D721Med (cell line): ENCODE results near the gene ZNF184.

Experiments used
- DNase-seq: peaks from one replicate; pipeline ENCODE4 v3.0.0; 2011; ENCODE audit warnings: low spot score; ENCODE audit not compliant: insufficient read length
- FAIRE-seq: peaks from 2 replicates; lab custom pipeline; 2011; peaks lifted over from hg19 to GRCh38; lab: Jason Lieb, UNC
- CTCF ChIP-seq: IDR thresholded peaks from 2 replicates; pipeline ENCODE4 v1.5.1; 2012; ENCODE audit warnings: mild to moderate bottlenecking, control low read depth; ENCODE audit not compliant: insufficient read depth; ENCODE audit errors: missing control alignments

ZNF184 gene

DNA sequence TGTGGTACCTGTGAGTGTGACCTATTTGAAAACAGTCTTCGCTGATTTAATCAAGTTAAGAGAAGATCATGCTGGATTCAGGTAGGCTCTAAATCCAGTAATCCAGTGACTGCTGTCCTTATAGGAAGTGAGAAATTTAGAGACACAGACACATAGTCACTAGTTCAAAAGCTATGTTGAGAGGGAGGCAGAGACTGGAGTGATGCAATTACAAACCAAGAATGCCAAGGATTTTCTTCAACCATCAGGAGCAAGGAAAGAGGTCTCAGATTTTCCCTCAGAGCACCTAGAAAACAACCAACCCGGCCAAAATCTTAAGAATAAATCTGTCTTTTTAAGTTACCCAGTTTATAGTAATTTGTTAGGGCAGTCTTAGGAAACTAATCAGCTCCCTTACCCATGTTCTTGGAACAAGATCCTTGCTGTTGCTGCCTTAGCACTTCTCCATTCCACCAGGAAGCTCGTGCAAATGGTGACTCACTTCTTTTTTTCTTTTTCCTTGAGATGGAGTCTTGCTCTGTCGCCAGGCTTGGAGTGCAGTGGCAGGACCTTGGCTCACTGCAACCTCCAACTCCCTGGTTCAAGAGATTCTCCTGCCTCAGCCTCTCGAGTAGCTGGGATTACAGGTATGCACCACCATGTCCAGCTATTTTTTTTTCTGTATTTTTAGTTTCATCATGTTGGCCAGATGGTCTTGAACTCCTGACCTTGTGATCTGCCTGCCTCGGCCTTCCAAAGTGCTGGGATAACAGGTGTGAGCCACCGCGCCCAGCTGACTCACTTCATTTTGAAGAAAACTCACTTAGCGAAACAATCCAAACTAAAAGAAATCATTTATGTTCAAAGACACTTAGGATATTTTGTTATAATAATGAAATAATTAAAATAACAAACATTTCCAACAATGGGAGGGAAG, 34.4 kb upstream of the ZNF184 start:
- FAIRE-seq (no peak), DNase-seq (no peak)
- no peak for TF ChIP-seq CTCF

GRCh38 chr6:27505209-27506027, 32.5 kb upstream of the ZNF184 start:
- no peak for TF ChIP-seq CTCF
- FAIRE-seq (no peak), DNase-seq (no peak)

GRCh38 chr6:27503436-27504030, 30.6 kb upstream of the ZNF184 start:
- FAIRE-seq (no peak), DNase-seq (no peak)
- no peak for TF ChIP-seq CTCF

- DNase-seq (no peak), FAIRE-seq (no peak)
- TF ChIP-seq CTCF = no peak
Observed at GRCh38 chr6:27502508-27503435, 29.9 kb upstream of the ZNF184 start.

GRCh38 chr6:27501187-27501586, 28.3 kb upstream of the ZNF184 start:
- FAIRE-seq (no peak), DNase-seq (no peak)
- no peak for TF ChIP-seq CTCF

- no peak for FAIRE-seq
- DNase-seq = no peak
- TF ChIP-seq CTCF = no peak
Observed at GRCh38 chr6:27500177-27500576, 27.3 kb upstream of the ZNF184 start.
